Upper lobe of right lung (tissue), 1 donor: ENCODE measurements around the gene CSNK2A3. TPM values are rescaled to one million over a fixed set of nuclear protein-coding genes. Genes with fewer than 3 reads are reported as not detected.

Source experiments
- ATAC-seq: fragments of 200-7000 bp; cut with Tn5 transposase; one replicate; pipeline ENCODE4 v1.9.1; 2020; ENCODE audit warnings: mild to moderate bottlenecking, moderate library complexity
- DNase-seq: peaks from one replicate; pipeline ENCODE4 v3.0.0-alpha.2; 2020
- H3K27ac ChIP-seq: fragments of 200-600 bp; one replicate; pipeline ENCODE4 v1.8.0; 2022
- H3K27me3 ChIP-seq: fragments of 200-600 bp; one replicate; pipeline ENCODE4 v1.8.0; 2022; ENCODE audit warnings: mild to moderate bottlenecking
- H3K36me3 ChIP-seq: fragments of 200-600 bp; one replicate; pipeline ENCODE4 v1.8.0; 2022
- H3K4me1 ChIP-seq: fragments of 200-600 bp; one replicate; pipeline ENCODE4 v1.8.0; 2022
- H3K4me3 ChIP-seq: fragments of 200-600 bp; one replicate; pipeline ENCODE4 v1.8.0; 2022; ENCODE audit warnings: mild to moderate bottlenecking
- H3K9me3 ChIP-seq: fragments of 200-600 bp; one replicate; pipeline ENCODE4 v1.8.0; 2022
- intact Hi-C: fragments of 100-400 bp; cut with DNase I; formaldehyde crosslinking; loops from one replicate; pipeline ENCODE4 v1.11.0; 2022
- total RNA-seq: library from RNA; stranded (reverse); fragmentation: NEBNext Ultra II Directional; extraction: Animal tissue kit (Norgen Biotek cat#: 25700); gene quantifications from one replicate; pipeline ENCODE4 v1.2.1, GENCODE V29; 2021
- TF ChIP-seq, protein P1 (sequence below): fragments of 200-600 bp; IDR thresholded peaks from one replicate; pipeline ENCODE4 v1.8.0; 2022; ENCODE audit warnings: antibody characterized with exemption
- donor health status: DM: no; HTN: yes; CAD: no; lungs with severe emphysema.

CSNK2A3 gene
- total RNA-seq, 1 donor from 2014 or later, result 3.9 TPM

GRCh38 chr11:11379661-11380060, 26.6 kb upstream of the CSNK2A3 start:
- no peak overlapping the region for H3K27ac ChIP-seq
- H3K36me3 ChIP-seq, result peaks cover 6% of the 10 kb centered on the region
- H3K9me3 ChIP-seq, result no peaks in the 10 kb centered on the region
- no peak overlapping the region for H3K4me3 ChIP-seq
- no peaks in the 10 kb centered on the region for H3K27me3 ChIP-seq
- intact Hi-C loops, result no loop called here
- no peaks in the 10 kb centered on the region for H3K4me1 ChIP-seq
- DNase-seq, result no peak
- TF ChIP-seq, protein P1, sequence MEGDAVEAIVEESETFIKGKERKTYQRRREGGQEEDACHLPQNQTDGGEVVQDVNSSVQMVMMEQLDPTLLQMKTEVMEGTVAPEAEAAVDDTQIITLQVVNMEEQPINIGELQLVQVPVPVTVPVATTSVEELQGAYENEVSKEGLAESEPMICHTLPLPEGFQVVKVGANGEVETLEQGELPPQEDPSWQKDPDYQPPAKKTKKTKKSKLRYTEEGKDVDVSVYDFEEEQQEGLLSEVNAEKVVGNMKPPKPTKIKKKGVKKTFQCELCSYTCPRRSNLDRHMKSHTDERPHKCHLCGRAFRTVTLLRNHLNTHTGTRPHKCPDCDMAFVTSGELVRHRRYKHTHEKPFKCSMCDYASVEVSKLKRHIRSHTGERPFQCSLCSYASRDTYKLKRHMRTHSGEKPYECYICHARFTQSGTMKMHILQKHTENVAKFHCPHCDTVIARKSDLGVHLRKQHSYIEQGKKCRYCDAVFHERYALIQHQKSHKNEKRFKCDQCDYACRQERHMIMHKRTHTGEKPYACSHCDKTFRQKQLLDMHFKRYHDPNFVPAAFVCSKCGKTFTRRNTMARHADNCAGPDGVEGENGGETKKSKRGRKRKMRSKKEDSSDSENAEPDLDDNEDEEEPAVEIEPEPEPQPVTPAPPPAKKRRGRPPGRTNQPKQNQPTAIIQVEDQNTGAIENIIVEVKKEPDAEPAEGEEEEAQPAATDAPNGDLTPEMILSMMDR, result no peak
- no peak for ATAC-seq

- intact Hi-C loops, result no loop called here
- no peak for ATAC-seq
These were observed 25.3 kb upstream of the CSNK2A3 start for GRCh38 chr11:11378184-11378940.

GRCh38 chr11:11374358-11375148, 21.5 kb upstream of the CSNK2A3 start:
- Histone ChIP-seq H3K9me3 (no peaks in the 10 kb centered on the region), H3K4me3 (no peak overlapping the region), H3K27me3 (no peaks in the 10 kb centered on the region), H3K4me1 (no peaks in the 10 kb centered on the region), H3K36me3 (peaks cover 17% of the 10 kb centered on the region), H3K27ac (no peak overlapping the region)
- intact Hi-C loops, result no loop called here
- ATAC-seq (no peak), DNase-seq (no peak)
- TF ChIP-seq, protein P1, result no peak

More at GRCh38 chr11:11378184-11378940, 25.3 kb upstream of the CSNK2A3 start:
- Histone ChIP-seq H3K27ac (no peak overlapping the region), H3K36me3 (peaks cover 13% of the 10 kb centered on the region), H3K4me1 (no peaks in the 10 kb centered on the region), H3K4me3 (no peak overlapping the region), H3K27me3 (no peaks in the 10 kb centered on the region), H3K9me3 (no peaks in the 10 kb centered on the region)
- DNase-seq, result no peak
- TF ChIP-seq, protein P1, result no peak

DNA sequence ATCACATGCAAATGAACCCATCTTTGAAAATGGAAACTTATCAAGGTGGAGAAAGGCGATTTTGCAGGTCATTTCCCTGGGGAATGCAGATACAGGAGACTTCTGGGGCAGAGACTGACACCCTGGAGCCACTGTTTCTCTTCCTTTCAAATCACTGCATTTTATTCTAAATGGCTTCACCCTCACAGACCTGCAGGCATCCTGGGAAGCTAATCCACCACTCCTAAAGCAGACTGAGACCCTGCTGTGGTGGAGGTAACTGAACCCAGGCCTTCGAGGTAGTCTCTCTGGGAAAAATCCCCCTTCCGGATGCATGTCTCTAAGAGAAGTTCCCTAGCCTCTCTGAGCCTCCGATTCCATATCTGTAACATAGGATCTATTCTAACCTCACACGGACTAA, 20.9 kb upstream of the CSNK2A3 start:
- DNase-seq (no peak), ATAC-seq (no peak)
- TF ChIP-seq, protein P1, result no peak
- Histone ChIP-seq H3K4me1 (no peaks in the 10 kb centered on the region), H3K9me3 (no peaks in the 10 kb centered on the region), H3K36me3 (peaks cover 17% of the 10 kb centered on the region), H3K27ac (no peak overlapping the region), H3K27me3 (no peaks in the 10 kb centered on the region), H3K4me3 (no peak overlapping the region)
- intact Hi-C loops, result no loop called here

- H3K4me1 ChIP-seq, result no peaks in the 10 kb centered on the region
- no peak for DNase-seq
- peaks cover 17% of the 10 kb centered on the region for H3K36me3 ChIP-seq
- H3K27me3 ChIP-seq, result no peaks in the 10 kb centered on the region
- no peak overlapping the region for H3K27ac ChIP-seq
- H3K9me3 ChIP-seq, result no peaks in the 10 kb centered on the region
- no peak overlapping the region for H3K4me3 ChIP-seq
- intact Hi-C loops, result no loop called here
- no peak for ATAC-seq
- TF ChIP-seq, protein P1, result no peak
These were observed 19.4 kb upstream of the CSNK2A3 start for GRCh38 chr11:11372461-11372860.
